Tibial artery (tissue), 4 donors: ENCODE data around the gene POLG2.
"Not testable (repeated sequence)": the region's sequence is repeated elsewhere in the genome, so short reads cannot be mapped to it uniquely, and the experiment has no call there.

Experiments
- DNase-seq, 2 donors: peaks; one replicate each; pipeline ENCODE4 v3.0.0-alpha.2; 2019
- H3K27ac ChIP-seq, 2 donors: fragments of 200-600 bp; sonication (generic) in 1 of 2; 1 replicate in 1 of 2; 2 replicates in 1 of 2; pipeline ENCODE4 v1.5.1; 2018 to 2019; ENCODE audit warnings: mild to moderate bottlenecking in 1 of 2
- H3K27me3 ChIP-seq, 2 donors: fragments of 200-600 bp; sonication (generic) in 1 of 2; one replicate each; pipeline versions ENCODE4 v1.5.1 to v1.6.0; 2016 to 2019
- H3K36me3 ChIP-seq, 3 donors: fragments of 200-600 bp; sonication (generic) in 2 of 3; one replicate each; pipeline ENCODE4 v1.5.1; 2016 to 2019; ENCODE audit warnings: mild to moderate bottlenecking in 2 of 3
- H3K4me1 ChIP-seq, 4 donors: fragments of 200-600 bp; sonication (generic) in 2 of 4; 1 replicate in 3 of 4; 2 replicates in 1 of 4; pipeline ENCODE4 v1.5.1; 2016 to 2019
- H3K4me3 ChIP-seq, 2 donors: fragments of 200-600 bp; sonication (generic) in 1 of 2; 1 replicate in 1 of 2; 2 replicates in 1 of 2; pipeline ENCODE4 v1.5.1; 2018 to 2019; ENCODE audit warnings: mild to moderate bottlenecking in 2 of 2
- H3K9me3 ChIP-seq, 3 donors: fragments of 200-600 bp; sonication (generic) in 1 of 3; one replicate each; pipeline ENCODE4 v1.5.1; 2016 to 2019
- intact Hi-C: fragments of 100-400 bp; cut with DNase I; formaldehyde crosslinking; loops from one replicate; pipeline ENCODE4 v1.15.0; 2023; ENCODE audit warnings: low total_unique reads
- TF ChIP-seq, protein P1 (sequence below), 2 experiments: fragments of 200-600 bp in 1 of 2; fragments of 450-650 bp in 1 of 2; IDR thresholded peaks; one replicate each; pipeline ENCODE4 v1.5.1; 2017 to 2019; ENCODE audit warnings: antibody characterized with exemption in 2 of 2, mild to moderate bottlenecking in 1 of 2, moderate library complexity in 1 of 2

The POLG2 gene

DNA sequence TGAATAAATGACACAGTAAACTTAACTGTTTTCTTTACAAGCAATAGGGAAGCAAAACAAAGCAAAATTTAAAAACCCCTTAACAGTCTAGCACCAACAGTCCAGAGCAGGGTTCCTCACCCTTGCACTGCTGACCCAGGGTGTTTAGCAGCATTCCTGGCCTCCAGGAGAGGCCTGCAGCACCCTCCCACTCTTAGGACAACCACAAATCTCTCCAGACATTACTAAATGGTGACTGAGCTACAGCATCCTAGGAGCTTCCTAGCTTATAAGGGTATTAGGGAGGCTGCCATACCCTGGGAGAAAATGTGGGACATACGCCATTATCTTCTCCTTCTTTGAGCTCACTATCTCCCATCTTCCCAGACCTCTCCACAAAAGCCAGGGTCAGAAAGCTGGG is 15.9 kb downstream of the POLG2 start:
- TF ChIP-seq, protein P1, sequence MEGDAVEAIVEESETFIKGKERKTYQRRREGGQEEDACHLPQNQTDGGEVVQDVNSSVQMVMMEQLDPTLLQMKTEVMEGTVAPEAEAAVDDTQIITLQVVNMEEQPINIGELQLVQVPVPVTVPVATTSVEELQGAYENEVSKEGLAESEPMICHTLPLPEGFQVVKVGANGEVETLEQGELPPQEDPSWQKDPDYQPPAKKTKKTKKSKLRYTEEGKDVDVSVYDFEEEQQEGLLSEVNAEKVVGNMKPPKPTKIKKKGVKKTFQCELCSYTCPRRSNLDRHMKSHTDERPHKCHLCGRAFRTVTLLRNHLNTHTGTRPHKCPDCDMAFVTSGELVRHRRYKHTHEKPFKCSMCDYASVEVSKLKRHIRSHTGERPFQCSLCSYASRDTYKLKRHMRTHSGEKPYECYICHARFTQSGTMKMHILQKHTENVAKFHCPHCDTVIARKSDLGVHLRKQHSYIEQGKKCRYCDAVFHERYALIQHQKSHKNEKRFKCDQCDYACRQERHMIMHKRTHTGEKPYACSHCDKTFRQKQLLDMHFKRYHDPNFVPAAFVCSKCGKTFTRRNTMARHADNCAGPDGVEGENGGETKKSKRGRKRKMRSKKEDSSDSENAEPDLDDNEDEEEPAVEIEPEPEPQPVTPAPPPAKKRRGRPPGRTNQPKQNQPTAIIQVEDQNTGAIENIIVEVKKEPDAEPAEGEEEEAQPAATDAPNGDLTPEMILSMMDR (IDR thresholded peaks at IDR 0.05) = no peak
- Histone ChIP-seq H3K27ac (no peak overlapping the region), H3K36me3 (peaks cover 16 to 78% (median 63%) of the 10 kb centered on the region in 3 donors), H3K4me1 (no peaks in the 10 kb centered on the region), H3K27me3 (no peaks in the 10 kb centered on the region), H3K9me3 (no peaks in the 10 kb centered on the region), H3K4me3 (no peak overlapping the region)
- intact Hi-C loops = no loop called here
- no peak for DNase-seq

DNA sequence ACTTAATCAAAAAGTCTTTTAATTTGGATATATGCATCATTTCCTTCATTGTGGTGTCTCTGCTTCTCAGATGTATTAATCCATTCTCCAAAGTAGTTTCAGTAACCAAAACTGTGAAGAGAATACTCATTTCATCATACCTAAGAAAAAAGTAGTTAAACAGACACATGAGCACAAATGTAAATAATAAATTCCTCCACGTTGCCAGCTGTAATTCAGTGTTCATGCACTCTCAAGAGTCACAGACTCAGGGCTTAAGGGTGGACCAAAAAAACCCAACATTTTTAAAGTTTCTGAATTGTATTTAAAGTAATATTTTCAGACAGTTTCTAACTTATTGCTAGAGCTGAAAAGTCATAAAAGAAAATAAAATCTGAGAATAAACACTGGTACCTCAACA is 19.0 kb downstream of the POLG2 start:
- Histone ChIP-seq H3K27me3 (no peaks in the 10 kb centered on the region), H3K4me3 (no peak overlapping the region), H3K4me1 (no peaks in the 10 kb centered on the region), H3K36me3 (peaks cover 7 to 48% (median 38%) of the 10 kb centered on the region in 3 donors), H3K27ac (no peak overlapping the region), H3K9me3 (no peaks in the 10 kb centered on the region)
- intact Hi-C loops = no loop called here
- TF ChIP-seq, protein P1 (IDR thresholded peaks at IDR 0.05) = no peak
- no peak for DNase-seq

DNA sequence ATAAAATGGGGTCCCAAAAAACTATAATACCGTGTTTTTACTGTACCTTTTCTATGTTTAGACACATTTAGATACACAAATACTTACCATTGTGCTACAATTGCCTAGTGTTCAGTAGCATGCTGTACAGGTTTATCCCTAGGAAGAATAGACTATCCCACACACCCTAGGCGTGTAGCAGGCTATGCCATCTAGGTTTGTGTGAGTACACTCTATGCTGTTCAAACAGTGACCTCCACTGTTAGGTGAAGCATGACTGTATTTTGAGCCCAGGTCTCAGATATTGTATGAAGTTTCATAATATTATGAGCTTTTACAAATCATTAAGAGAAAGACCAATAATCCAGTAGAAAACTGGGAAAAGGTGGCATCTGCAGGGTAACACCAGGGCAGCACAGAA is 24.3 kb downstream of the POLG2 start:
- Histone ChIP-seq H3K27me3 (peaks cover 0 to 5% of the 10 kb centered on the region in 2 donors), H3K4me1 (no peaks in the 10 kb centered on the region), H3K4me3 (no peak overlapping the region), H3K36me3 (peaks cover 0 to 5% (median 5%) of the 10 kb centered on the region in 3 donors), H3K9me3 (no peaks in the 10 kb centered on the region), H3K27ac (no peak overlapping the region)
- intact Hi-C loops = no loop called here
- DNase-seq = no peak
- TF ChIP-seq, protein P1 (IDR thresholded peaks at IDR 0.05) = no peak

DNA sequence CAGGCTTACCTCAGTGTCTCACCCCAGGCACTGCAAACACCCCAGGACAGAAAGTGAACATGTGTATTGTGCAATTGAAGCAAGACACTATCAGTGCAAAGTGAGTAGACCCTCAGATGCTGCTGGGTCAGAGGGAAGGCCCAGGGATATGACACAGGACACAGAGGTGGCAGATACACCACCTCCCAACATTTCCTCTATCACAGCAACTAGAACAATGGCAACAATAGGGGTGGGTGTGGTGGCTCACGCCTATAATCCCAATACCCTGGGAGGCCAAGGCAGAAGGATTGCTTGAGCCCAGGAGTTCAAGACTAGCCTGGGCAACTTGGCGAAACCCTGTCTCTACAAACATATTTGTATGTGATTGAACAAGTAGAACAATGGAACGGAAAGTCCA is 25.4 kb downstream of the POLG2 start:
- Histone ChIP-seq H3K9me3 (no peaks in the 10 kb centered on the region), H3K27ac (no peak overlapping the region), H3K4me3 (no peak overlapping the region), H3K36me3 (no peaks in the 10 kb centered on the region), H3K27me3 (peaks cover 0 to 5% of the 10 kb centered on the region in 2 donors), H3K4me1 (no peaks in the 10 kb centered on the region)
- TF ChIP-seq, protein P1 (IDR thresholded peaks at IDR 0.05) = no peak
- DNase-seq = no peak
- intact Hi-C loops = no loop called here

DNA sequence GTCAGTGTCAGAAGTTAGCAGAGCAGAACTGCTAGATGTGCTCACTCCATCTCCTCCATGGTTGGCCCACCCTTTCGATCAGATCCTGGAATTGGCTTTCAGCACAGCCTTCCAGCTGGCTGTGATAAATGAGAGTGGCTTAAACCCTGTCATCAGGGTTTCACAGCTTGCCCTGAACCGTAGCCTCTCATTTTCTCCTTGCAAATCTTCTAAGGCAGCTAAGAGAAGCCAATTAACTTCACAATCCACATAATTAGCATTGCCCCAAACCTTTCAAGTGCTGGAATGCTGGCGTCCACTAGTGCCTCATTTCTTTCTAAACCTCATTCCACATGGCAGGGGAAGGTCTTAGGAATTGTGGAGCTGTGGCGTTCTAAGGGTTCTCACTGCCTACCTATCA is 26.2 kb downstream of the POLG2 start:
- TF ChIP-seq, protein P1 (IDR thresholded peaks at IDR 0.05) = no peak
- intact Hi-C loops = no loop called here
- no peak for DNase-seq

DNA sequence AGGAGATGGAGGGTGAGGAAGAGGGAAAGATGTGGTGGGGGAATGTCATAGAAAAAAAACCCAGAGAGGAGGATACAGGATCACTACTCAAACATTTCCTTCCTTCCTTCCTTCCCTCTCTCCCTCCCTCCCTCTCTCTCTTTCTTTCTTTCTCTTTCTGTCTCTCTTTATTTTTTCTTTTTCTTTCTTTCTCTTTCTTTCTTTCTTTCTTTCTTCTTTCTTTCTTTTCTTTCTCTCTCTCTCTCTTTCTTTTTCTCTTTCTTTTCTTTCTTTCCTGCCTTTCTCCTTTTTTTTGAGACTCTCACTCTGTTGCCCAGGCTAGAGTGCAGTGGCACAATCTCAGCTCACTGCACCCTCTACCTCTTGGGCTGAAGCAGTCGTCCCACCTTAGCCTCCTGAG is 30.0 kb downstream of the POLG2 start:
- H3K9me3 ChIP-seq, DNase-seq, intact Hi-C loops, H3K4me1 ChIP-seq, H3K27ac ChIP-seq, H3K36me3 ChIP-seq, H3K27me3 ChIP-seq, H3K4me3 ChIP-seq: not testable (repeated sequence)

More for the DNA sequence above, 26.2 kb downstream of the POLG2 start:
- no peaks in the 10 kb centered on the region for H3K4me1 ChIP-seq
- H3K27me3 ChIP-seq = peaks cover 0 to 5% of the 10 kb centered on the region in 2 donors
- no peaks in the 10 kb centered on the region for H3K9me3 ChIP-seq
- no peaks in the 10 kb centered on the region for H3K36me3 ChIP-seq
- no peak overlapping the region for H3K4me3 ChIP-seq
- H3K27ac ChIP-seq = no peak overlapping the region
